K562 (cell line): ENCODE measurements around the gene KLHL29.

Source experiments
- BACH1 ChIP-seq: fragments of 200-800 bp; sonication (Bioruptor generic); IDR thresholded peaks from 2 replicates; pipeline ENCODE4 v1.6.1; 2016; ENCODE audit warnings: missing genetic modification characterization, missing compliant biosample characterization
- SIN3A ChIP-seq, 2 experiments: fragments of 150-350 bp in 1 of 2; IDR thresholded peaks; 2 replicates each; pipeline ENCODE4 v1.6.1; 2011 to 2016; ENCODE audit warnings: borderline replicate concordance in 2 of 2, low read depth in 2 of 2, low read length in 2 of 2, mild to moderate bottlenecking in 2 of 2, moderate library complexity in 2 of 2; ENCODE audit not compliant: control insufficient read depth in 1 of 2

- TF ChIP-seq SIN3A (IDR thresholded peaks at IDR 0.05; ENCODE audit: borderline replicate concordance in 2 of 2, control insufficient read depth in 1 of 2, low read depth in 2 of 2, low read length in 2 of 2) (no peak), BACH1 (no peak)
These were observed 11.3 kb upstream of the KLHL29 start for GRCh38 chr2:23373666-23374065.
